Left lobe of liver (tissue), 2 donors: ENCODE measurements around the gene PTP4A1. TPM values are rescaled to one million over a fixed set of nuclear protein-coding genes. Genes with fewer than 3 reads are reported as not detected.
"Not testable (repeated sequence)": the region's sequence is repeated elsewhere in the genome, so short reads cannot be mapped to it uniquely, and the experiment has no call there.

Source experiments
- ATAC-seq: fragments of 200-7000 bp; cut with Tn5 transposase; one replicate; pipeline ENCODE4 v1.9.1; 2020; ENCODE audit warnings: mild to moderate bottlenecking, moderate library complexity
- DNase-seq: peaks from one replicate; pipeline ENCODE4 v3.0.0-alpha.2; 2020; ENCODE audit warnings: low spot score
- total RNA-seq: library from RNA; stranded (reverse); gene quantifications from one replicate; pipeline ENCODE4 v1.2.1, GENCODE V29; 2021
- donor health status: DM: no; HTN: no; CAD: no; lungs with moderate emphysema.
- donor health status: DM: no; HTN: yes; CAD: no.

PTP4A1 gene
- total RNA-seq, 1 donor from 2014 or later = 118 TPM

GRCh38 chr6:63580704-63580961 is 8.4 kb downstream of the PTP4A1 start:
- ATAC-seq (no peak), DNase-seq (no peak)

DNA sequence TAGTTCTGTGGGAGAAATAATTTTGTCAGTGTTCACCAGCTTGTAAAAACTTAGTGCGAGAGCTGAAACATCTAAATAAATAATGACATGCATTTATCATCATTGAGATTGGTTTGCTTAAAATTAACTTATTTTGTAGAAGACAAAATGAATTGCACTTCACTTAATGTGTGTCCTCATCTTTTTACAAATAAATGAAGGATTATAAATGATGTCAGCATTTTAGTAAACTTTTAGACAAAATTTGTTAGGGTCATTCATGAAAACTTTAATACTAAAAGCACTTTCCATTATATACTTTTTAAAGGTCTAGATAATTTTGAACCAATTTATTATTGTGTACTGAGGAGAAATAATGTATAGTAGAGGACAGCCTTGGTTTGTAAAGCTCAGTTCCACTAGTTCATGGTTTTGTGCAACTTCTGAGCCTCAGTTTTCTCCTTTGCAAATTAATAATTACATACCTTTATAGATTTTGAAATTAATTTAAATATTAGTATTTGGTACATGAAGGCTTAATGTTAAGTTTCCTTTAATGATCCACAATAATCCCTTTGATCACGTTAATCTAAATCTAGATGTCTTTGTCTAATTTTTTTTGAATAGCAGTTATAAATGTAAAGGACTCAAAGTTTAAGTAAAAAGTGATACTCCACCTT is 9.2 kb downstream of the PTP4A1 start:
- DNase-seq (no peak), ATAC-seq (no peak)

DNA sequence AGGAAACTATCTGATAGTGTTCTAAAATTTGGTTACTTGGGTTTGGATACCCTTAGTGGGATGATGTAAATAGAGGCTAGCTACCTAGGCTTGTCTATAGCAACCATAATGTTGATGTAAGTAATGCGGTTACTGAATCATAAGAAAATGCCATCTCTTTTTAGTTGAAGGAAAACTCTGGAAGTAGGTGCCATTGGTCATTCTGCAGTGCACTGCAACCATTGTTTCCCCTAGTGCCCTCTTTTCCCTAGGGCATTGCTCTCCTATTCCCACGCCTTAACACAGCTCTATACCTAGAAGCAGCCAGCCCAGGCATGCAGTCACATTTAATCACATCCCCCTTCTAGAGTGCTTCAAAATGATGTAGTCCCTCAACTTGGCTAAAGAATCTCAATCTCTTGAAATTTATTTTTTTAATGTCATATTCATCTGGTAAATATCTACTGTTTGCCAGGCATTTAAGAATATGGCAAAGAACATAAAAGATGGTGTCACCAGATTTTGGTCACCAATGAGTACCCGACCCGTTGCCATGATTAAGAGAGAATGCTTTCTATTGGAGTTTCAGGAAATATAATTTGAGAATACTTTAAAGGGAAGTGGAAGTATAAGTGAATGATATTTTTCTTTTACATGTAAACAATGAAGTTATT is 10.4 kb downstream of the PTP4A1 start:
- DNase-seq (no peak), ATAC-seq (peak; percentile 6)

GRCh38 chr6:63584125-63584514 is 11.8 kb downstream of the PTP4A1 start:
- DNase-seq = no peak

GRCh38 chr6:63584566-63584965 is 12.3 kb downstream of the PTP4A1 start:
- DNase-seq (peak; percentile 49), ATAC-seq (peak; percentile 14)

More at GRCh38 chr6:63584125-63584514, 11.8 kb downstream of the PTP4A1 start:
- ATAC-seq = peak; percentile 17

DNA sequence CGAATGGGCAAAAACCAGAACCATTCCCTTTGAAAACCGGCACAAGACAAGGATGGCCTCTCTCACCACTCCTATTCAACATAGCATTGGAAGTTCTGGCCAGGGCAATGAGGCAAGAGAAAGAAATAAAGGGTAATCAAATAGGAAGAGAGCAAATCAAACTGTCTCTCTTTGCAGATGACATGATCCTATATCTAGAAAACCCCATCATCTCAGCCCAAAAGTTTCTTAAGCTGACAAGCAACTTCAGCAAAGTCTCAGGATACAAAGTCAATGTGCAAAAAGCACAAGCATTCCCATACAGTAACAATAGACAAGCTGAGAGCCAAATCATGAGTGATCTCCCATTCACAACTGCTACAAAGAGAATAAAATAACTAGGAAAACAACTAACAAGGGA is 13.4 kb downstream of the PTP4A1 start:
- DNase-seq, ATAC-seq: not testable (repeated sequence)

DNA sequence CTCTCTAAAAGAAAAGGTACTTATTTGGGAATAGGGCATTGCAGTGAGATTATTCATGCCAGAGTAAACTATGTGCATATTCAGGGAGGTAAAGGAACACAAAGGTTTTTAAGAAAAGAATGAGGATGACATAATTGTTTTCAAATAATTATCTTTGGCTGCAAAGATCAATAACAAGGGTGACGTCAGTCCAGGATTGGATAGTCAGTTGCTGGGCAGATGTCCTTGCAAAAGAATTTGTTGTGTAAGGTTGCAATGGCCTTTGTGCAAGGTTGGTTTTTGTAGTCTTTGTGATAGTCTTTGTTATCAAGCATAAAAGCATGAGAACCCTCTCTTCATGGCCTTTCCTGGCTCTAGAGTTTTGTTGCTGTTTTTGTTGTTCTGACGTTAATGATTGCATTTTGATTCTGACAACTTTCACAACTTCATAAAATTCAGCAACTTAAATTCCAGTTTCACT is 17.7 kb downstream of the PTP4A1 start:
- ATAC-seq (peak; percentile 66), DNase-seq (no peak)

- DNase-seq (no peak), ATAC-seq (no peak)
Measured at GRCh38 chr6:63592886-63593285, 20.6 kb downstream of the PTP4A1 start.

DNA sequence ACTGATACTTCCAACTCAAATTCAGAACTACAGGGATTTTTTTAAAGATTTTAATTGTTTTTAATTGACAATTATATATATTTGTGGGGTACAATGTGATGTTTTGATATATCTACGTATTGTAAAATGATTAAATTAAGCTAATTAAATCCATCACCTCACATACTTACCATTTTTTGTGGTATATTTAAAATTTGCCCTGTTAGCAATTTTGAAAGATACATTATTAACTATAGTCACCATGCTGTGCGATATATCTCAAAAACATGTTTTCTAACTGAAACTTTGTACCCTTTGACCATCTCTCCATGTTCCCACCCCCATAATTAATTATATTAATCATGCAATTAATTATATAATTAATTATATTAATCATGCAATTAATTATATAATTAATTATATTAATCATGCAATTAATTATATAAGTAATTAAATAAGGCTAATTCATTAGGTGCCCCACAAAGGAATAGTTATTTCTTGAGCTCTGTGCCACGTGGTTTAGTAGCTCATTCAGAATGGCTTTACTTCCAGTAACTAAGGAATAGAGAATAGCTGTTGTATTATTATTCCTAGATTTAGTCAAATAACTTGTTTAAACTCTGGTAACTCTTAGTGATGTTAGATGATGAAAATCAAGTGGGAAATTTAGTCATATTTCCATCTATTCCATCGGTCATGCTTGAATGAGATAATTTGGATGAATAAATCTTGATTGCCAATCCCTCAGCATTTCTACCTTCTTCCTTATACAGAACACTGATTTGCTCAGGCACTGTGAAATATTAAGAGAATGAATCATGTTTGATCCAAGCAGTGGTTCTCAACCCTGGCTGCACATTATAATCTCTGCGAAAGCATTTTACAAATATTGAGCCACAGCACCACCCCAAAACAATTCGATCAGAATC is 25.1 kb downstream of the PTP4A1 start:
- ATAC-seq (peak; percentile 37), DNase-seq (no peak)

GRCh38 chr6:63598049-63599036 is 26.1 kb downstream of the PTP4A1 start:
- peak; percentile 79 for DNase-seq

DNA sequence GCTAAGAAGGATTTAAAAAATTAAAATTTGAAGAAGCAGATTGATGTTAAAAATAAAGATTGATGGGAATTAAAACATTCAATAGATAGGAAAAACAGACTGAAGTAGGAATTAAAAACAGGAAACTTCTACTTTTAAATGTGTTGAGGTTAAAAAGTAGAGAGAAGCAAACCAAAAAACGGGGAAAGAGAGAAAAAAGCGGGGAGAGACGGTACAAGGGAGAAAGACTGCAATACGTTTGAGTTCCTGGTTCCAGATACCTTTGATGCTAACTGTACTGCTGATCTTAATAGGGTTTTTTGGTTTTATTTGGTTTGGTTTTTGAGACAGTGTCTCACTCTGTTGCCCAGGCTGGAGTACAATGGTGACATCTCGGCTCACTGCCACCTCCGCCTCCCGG is 27.0 kb downstream of the PTP4A1 start:
- DNase-seq (no peak), ATAC-seq (no peak)

More at GRCh38 chr6:63598049-63599036, 26.1 kb downstream of the PTP4A1 start:
- ATAC-seq = peak; percentile 99

DNA sequence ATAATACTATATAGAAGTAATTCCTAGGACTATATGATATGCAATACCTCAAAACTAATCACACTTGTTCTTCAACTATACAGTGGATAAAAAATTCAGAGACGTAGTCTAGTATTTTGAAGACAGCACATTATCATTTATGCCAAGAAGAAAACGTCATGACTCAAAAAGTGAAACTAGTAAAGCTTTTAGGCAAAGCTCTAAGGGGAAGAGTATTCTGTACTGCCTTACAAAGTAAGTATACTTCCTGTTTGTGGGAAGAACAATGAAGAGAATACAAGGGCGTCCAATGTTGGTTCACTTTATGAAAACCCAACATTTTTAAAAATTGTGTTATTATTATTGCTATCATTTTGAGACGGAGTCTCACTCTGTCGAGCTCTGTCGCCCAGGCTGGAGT is 27.9 kb downstream of the PTP4A1 start:
- DNase-seq = no peak
- no peak for ATAC-seq

DNA sequence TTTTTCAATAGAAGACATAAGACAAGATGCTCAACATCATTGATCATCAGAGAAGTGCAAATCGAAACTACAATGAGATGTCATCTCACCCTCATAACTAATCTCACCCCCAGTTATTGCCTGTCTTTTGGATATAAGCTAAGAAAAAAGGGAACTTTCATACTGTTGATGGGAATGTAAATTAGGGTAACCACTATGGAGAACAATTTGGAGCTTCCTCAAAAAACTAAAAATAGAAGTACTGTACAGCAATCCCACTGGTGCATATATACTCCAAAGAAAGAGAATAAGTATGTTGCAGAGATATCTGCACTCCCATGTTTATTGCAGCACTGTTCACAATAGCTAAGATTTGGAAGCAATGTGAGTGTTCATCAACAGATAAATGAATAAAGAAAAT is 37.0 kb downstream of the PTP4A1 start:
- no peak for DNase-seq
- no peak for ATAC-seq

- ATAC-seq (no peak), DNase-seq (no peak)
Measured at GRCh38 chr6:63610944-63611343, 38.7 kb downstream of the PTP4A1 start.

DNA sequence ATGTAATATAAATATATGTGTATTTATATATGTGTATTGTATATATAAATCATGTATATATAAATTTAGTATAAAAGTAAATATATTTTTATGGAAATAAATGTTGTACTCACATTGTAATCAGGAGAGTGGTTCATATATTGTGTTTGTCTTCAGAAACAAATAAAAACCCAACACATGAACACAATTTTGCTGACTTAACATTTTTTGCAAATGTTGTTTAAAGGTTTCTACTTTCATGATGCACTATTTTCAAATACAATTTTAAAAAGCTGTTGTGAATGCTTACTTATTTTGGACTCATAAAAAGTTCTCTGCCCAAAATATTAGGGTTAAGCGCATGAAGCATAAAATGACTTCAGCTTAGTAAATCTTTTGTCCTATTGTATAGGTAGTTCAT is 39.3 kb downstream of the PTP4A1 start:
- DNase-seq = no peak
- no peak for ATAC-seq

- ATAC-seq = no peak
- DNase-seq = no peak
Measured at GRCh38 chr6:63615590-63615989, 43.3 kb downstream of the PTP4A1 start.
